Transverse colon (tissue), 4 donors: Measurements from ENCODE around the gene PITPNM2.
"Not testable (repeated sequence)": the region's sequence is repeated elsewhere in the genome, so short reads cannot be mapped to it uniquely, and the experiment has no call there.

ENCODE experiments used
- CTCF ChIP-seq, 5 experiments: fragments of 200-600 bp in 3 of 5; fragments of 450-650 bp in 2 of 5; sonication (generic) in 3 of 5; IDR thresholded peaks; 1 replicate in 2 of 5; 2 replicates in 3 of 5; pipeline ENCODE4 v1.5.1; 2016 to 2017; ENCODE audit warnings: antibody characterized with exemption in 5 of 5, inconsistent platforms in 3 of 5, mild to moderate bottlenecking in 2 of 5, moderate library complexity in 1 of 5
- POLR2A ChIP-seq: fragments of 450-650 bp; IDR thresholded peaks from one replicate; pipeline ENCODE4 v1.6.1; 2016; ENCODE audit warnings: antibody characterized with exemption, mild to moderate bottlenecking, moderate library complexity
- POLR2AphosphoS5 ChIP-seq, 3 donors: sonication (generic); formaldehyde crosslinking; IDR thresholded peaks; one replicate each; pipeline ENCODE4 v1.6.1; 2016; ENCODE audit warnings: antibody characterized with exemption in 3 of 3

- not testable (repeated sequence) for TF ChIP-seq CTCF (IDR thresholded peaks at IDR 0.05); POLR2A; POLR2AphosphoS5 (IDR thresholded peaks at IDR 0.05)
Observed at GRCh38 chr12:123104094-123104493, 46.8 kb downstream of the PITPNM2 start.
